IMR-90 (cell line): Measurements from ENCODE around the gene C3orf18. TPM values are rescaled to one million over a fixed set of nuclear protein-coding genes. Genes with fewer than 3 reads are reported as not detected.
A peak's percentile ranks its signal among the peaks of the same experiment; 100 is the strongest.

Experiments
- ATAC-seq: fragments of 200-7000 bp; cut with Tn5 transposase; 2 replicates; pipeline ENCODE4 v1.9.1; 2020; ENCODE audit warnings: low read depth, mild to moderate bottlenecking, moderate library complexity
- BruUV-seq: library from RNA; stranded (reverse); fragments of 400-500 nt; replicated peaks from 2 replicates; lab custom pipeline; 2021; lab: Mats Ljungman, UMichigan
- CTCF ChIA-PET: fragments of 300-600 bp; formaldehyde crosslinking; extraction: SDS; loops from one replicate; lab custom pipeline; 2021; ENCODE audit warnings: antibody characterized with exemption; lab: Yijun Ruan, JAX
- POLR2A ChIA-PET: fragments of 300-600 bp; sonication (Branson Sonifier 250); formaldehyde crosslinking; loops from one replicate; lab custom pipeline; 2022; ENCODE audit warnings: antibody characterized with exemption; ENCODE audit not compliant: unreplicated experiment; lab: Charles Lee
- DNase-seq: peaks from one replicate; pipeline ENCODE4 v3.0.0; 2013
- H2AFZ ChIP-seq: replicated peaks from 2 replicates; pipeline ENCODE3; 2013; ENCODE audit warnings: low read length, mild to moderate bottlenecking; ENCODE audit not compliant: poor library complexity
- H2AK5ac ChIP-seq: 2 replicates; pipeline ENCODE4 v1.6.1; 2013; ENCODE audit warnings: low read depth, low read length, inconsistent platforms
- H2AK9ac ChIP-seq: replicated peaks from 2 replicates; pipeline ENCODE3; 2013; ENCODE audit warnings: mild to moderate bottlenecking, low read depth, low read length, moderate library complexity; ENCODE audit not compliant: poor library complexity
- H2BK120ac ChIP-seq: 2 replicates; pipeline ENCODE4 v1.6.1; 2013; ENCODE audit warnings: low read depth, low read length, inconsistent platforms
- H2BK15ac ChIP-seq: 3 replicates; pipeline ENCODE4 v1.6.1; 2013; ENCODE audit warnings: low read depth, low read length, inconsistent platforms
- H2BK20ac ChIP-seq: 2 replicates; pipeline ENCODE4 v1.6.1; 2013; ENCODE audit warnings: low read depth, mild to moderate bottlenecking, inconsistent platforms, low read length, moderate library complexity
- H2BK5ac ChIP-seq: 2 replicates; pipeline ENCODE4 v1.6.1; 2013; ENCODE audit warnings: mild to moderate bottlenecking, low read depth, low read length, inconsistent platforms; ENCODE audit not compliant: poor library complexity, severe bottlenecking
- H3K14ac ChIP-seq: replicated peaks from 2 replicates; pipeline ENCODE4 v1.6.1; 2013; ENCODE audit warnings: low read depth, low read length, inconsistent platforms
- H3K18ac ChIP-seq: 2 replicates; pipeline ENCODE4 v1.6.1; 2013; ENCODE audit warnings: low read depth, low read length, control low read depth
- H3K23ac ChIP-seq: 2 replicates; pipeline ENCODE4 v1.6.1; 2013; ENCODE audit warnings: low read depth, low read length, inconsistent platforms
- H3K27ac ChIP-seq: 2 replicates; pipeline ENCODE4 v1.5.1; 2013; ENCODE audit warnings: mild to moderate bottlenecking, control low read depth, low read length; ENCODE audit not compliant: insufficient read depth
- H3K27me3 ChIP-seq: 2 replicates; pipeline ENCODE4 v1.6.1; 2013; ENCODE audit warnings: low read length; ENCODE audit not compliant: control insufficient read depth, insufficient read depth
- H3K36me3 ChIP-seq: 2 replicates; pipeline ENCODE4 v1.6.1; 2013; ENCODE audit warnings: low read length, mixed read lengths; ENCODE audit not compliant: control insufficient read depth, insufficient read depth
- H3K4ac ChIP-seq: 2 replicates; pipeline ENCODE4 v1.6.1; 2013; ENCODE audit warnings: low read depth, low read length, inconsistent platforms
- H3K4me1 ChIP-seq: 2 replicates; pipeline ENCODE4 v1.6.1; 2013; ENCODE audit warnings: low read length, mixed read lengths; ENCODE audit not compliant: control insufficient read depth, insufficient read depth
- H3K4me2 ChIP-seq: 2 replicates; pipeline ENCODE4 v1.6.1; 2013; ENCODE audit warnings: low read depth, mild to moderate bottlenecking, control low read depth, low read length, moderate library complexity
- H3K4me3 ChIP-seq: 2 replicates; pipeline ENCODE4 v1.5.1; 2013; ENCODE audit warnings: low read depth, mild to moderate bottlenecking, control low read depth, low read length, moderate library complexity; ENCODE audit not compliant: insufficient read depth
- H3K56ac ChIP-seq: 2 replicates; pipeline ENCODE4 v1.6.1; 2013; ENCODE audit warnings: low read length, inconsistent platforms; ENCODE audit not compliant: insufficient read depth; ENCODE audit errors: extremely low read depth
- H3K79me1 ChIP-seq, 2 experiments: 2 replicates each; pipeline ENCODE4 v1.6.1; 2013; ENCODE audit warnings: low read length in 2 of 2, inconsistent platforms in 1 of 2, low read depth in 1 of 2
- H3K9ac ChIP-seq: 2 replicates; pipeline ENCODE4 v1.6.1; 2013; ENCODE audit warnings: low read depth, low read length, control low read depth
- H3K9me1 ChIP-seq: 2 replicates; pipeline ENCODE4 v1.6.1; 2013; ENCODE audit warnings: low read length, inconsistent platforms; ENCODE audit not compliant: insufficient read depth
- H3K9me3 ChIP-seq: 2 replicates; pipeline ENCODE4 v1.6.1; 2013; ENCODE audit warnings: low read length; ENCODE audit not compliant: control insufficient read depth, insufficient read depth
- H4K20me1 ChIP-seq: 2 replicates; pipeline ENCODE4 v1.6.1; 2013; ENCODE audit warnings: low read length, inconsistent platforms; ENCODE audit not compliant: insufficient read depth
- H4K5ac ChIP-seq: 2 replicates; pipeline ENCODE4 v1.6.1; 2013; ENCODE audit warnings: mild to moderate bottlenecking, low read depth, low read length, control low read depth
- H4K8ac ChIP-seq, 2 experiments: 2 replicates each; pipeline ENCODE4 v1.6.1; 2013; ENCODE audit warnings: low read depth in 2 of 2, low read length in 2 of 2, control low read depth in 1 of 2, inconsistent platforms in 1 of 2
- H4K91ac ChIP-seq: 2 replicates; pipeline ENCODE4 v1.6.1; 2013; ENCODE audit warnings: low read depth, low read length, inconsistent platforms; ENCODE audit not compliant: insufficient read depth
- BHLHE40 ChIP-seq: fragments of 150-350 bp; IDR thresholded peaks from 2 replicates; pipeline ENCODE4 v1.6.1; 2016; ENCODE audit warnings: mild to moderate bottlenecking, low read depth, low read length
- CEBPB ChIP-seq: IDR thresholded peaks from 2 replicates; pipeline ENCODE4 v1.6.1; 2012; ENCODE audit warnings: low read depth, low read length, improper control_type of control experiment
- CHD1 ChIP-seq: IDR thresholded peaks from 2 replicates; pipeline ENCODE4 v1.6.1; 2012; ENCODE audit warnings: low read depth, low read length, improper control_type of control experiment
- FOS ChIP-seq: fragments of 150-350 bp; IDR thresholded peaks from 2 replicates; pipeline ENCODE4 v1.6.1; 2016; ENCODE audit warnings: low read depth, low read length
- MAFK ChIP-seq: IDR thresholded peaks from 2 replicates; pipeline ENCODE4 v1.6.1; 2012; ENCODE audit warnings: low read depth, low read length, improper control_type of control experiment
- MAZ ChIP-seq: IDR thresholded peaks from 2 replicates; pipeline ENCODE4 v1.6.1; 2012; ENCODE audit warnings: low read depth, mild to moderate bottlenecking, low read length, improper control_type of control experiment, moderate library complexity, borderline replicate concordance
- MXI1 ChIP-seq: IDR thresholded peaks from 2 replicates; pipeline ENCODE4 v1.6.1; 2012; ENCODE audit warnings: low read depth, mild to moderate bottlenecking, low read length, moderate library complexity, borderline replicate concordance
- NFE2L2 ChIP-seq: fragments of 150-350 bp; IDR thresholded peaks from 2 replicates; pipeline ENCODE4 v1.6.1; 2016; ENCODE audit warnings: low read depth, mild to moderate bottlenecking, low read length
- POLR2A ChIP-seq: IDR thresholded peaks from 2 replicates; pipeline ENCODE4 v1.6.1; 2012; ENCODE audit warnings: mild to moderate bottlenecking, low read depth, low read length
- RAD21 ChIP-seq: IDR thresholded peaks from 2 replicates; pipeline ENCODE4 v1.6.1; 2012; ENCODE audit warnings: low read length, improper control_type of control experiment
- RFX5 ChIP-seq: IDR thresholded peaks from 2 replicates; pipeline ENCODE4 v1.8.0; 2012; ENCODE audit warnings: low read depth, mild to moderate bottlenecking, low read length, moderate library complexity
- SMC3 ChIP-seq: fragments of 150-350 bp; IDR thresholded peaks from 2 replicates; pipeline ENCODE4 v1.6.1; 2016; ENCODE audit warnings: low read depth, mild to moderate bottlenecking, antibody characterized with exemption, low read length, moderate library complexity
- WGBS, 2 experiments: methylation state at CpG; one replicate each; pipeline versions ENCODE4 v1.1.5 to v1.1.7; 2013; ENCODE audit warnings: missing lambda C conversion rate in 2 of 2; ENCODE audit not compliant: insufficient read length in 1 of 2; ENCODE audit errors: extremely low coverage in 2 of 2; 5-methylcytosine and 5-hydroxymethylcytosine counted together
- dilution Hi-C: fragments of 300-500 bp; cut with HindIII; formaldehyde crosslinking; loops from one replicate; pipeline ENCODE4 v1.14.3; 2018; ENCODE audit warnings: low sequenced_read_pairs; ENCODE audit not compliant: unreplicated experiment
- in situ Hi-C: fragments of 300-500 bp; cut with MboI; formaldehyde crosslinking; loops from 3 replicates; pipeline ENCODE4 v1.14.3; 2019; ENCODE audit warnings: low sequenced_read_pairs, inconsistent platforms, mixed read lengths
- intact Hi-C: fragments of 100-400 bp; cut with micrococcal nuclease; formaldehyde crosslinking; loops from 2 replicates; pipeline ENCODE4 v1.10.0; 2022
- polyA plus RNA-seq, 3 experiments: library from polyadenylated mRNA; depleted of rRNA; stranded (reverse); fragments of >200 nt; gene quantifications; 2 replicates each; pipeline ENCODE4 v1.2.3, GENCODE V29; 2012; ENCODE audit warnings: low replicate concordance in 1 of 3
- total RNA-seq: library from RNA; depleted of rRNA; stranded (reverse); fragments of >200 nt; gene quantifications from 2 replicates; pipeline ENCODE4 v1.2.3, GENCODE V29; 2012
- TF ChIP-seq, protein P1 (sequence below): conservative IDR thresholded peaks from 2 replicates; pipeline ENCODE4 v1.5.1; 2012; ENCODE audit warnings: mild to moderate bottlenecking, low read depth, low read length, improper control_type of control experiment
- TF ChIP-seq, protein P2 (sequence below): fragments of 150-350 bp; IDR thresholded peaks from 2 replicates; pipeline ENCODE4 v1.6.1; 2017; ENCODE audit warnings: mild to moderate bottlenecking, antibody characterized with exemption, low read length, low read depth

C3orf18 gene
- total and polyA plus RNA-seq, 2 of the 4 experiments (the other 2 are of a cell fraction), result 6.8 to 10.6 TPM

DNA sequence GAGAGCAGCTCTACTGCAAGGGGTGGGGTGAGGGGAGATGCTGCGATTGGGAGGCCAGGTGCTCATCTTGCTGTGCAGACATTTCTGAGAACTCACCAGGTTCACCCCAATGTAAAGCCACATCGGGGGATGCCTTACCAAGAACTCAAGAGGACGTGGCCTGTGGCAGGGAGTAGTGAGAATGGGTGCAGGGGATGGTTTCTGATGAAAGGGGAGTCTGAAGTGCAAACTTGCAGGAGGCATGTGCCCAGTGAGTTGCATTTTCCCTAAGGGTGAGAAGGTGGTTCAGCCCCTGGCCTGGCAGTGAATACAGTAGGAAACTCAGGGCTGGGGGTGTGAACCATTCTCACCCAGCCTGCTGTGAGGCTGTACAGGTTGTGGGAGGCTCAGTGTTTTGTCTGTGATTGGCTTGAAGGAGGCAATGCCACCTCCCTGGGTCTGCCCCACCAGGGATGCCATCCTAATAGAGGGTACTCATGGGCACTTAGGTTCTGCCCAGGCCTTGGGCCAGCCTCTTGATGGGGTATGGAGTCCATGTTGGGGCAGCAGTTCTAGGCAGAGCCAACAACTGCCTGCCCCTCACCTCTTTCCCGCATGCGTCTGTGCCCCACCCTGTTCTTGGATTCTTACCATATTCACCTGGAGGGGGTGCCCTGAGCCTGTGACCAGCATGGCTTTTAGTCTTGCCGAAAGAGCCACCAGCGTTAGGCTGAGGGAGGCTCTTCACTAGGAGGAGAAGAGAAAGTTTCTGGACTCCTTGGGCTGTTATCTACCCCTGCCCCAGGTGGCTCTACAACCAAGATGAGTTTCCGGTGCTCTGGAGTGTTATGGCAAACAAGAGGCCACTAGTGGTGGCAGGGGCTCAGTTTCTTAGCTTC, 6.3 kb upstream of the C3orf18 start:
- Histone ChIP-seq H4K8ac (no peak overlapping the region), H3K56ac (no peak overlapping the region), H2AK5ac (no peak overlapping the region), H3K23ac (no peak overlapping the region), H4K5ac (no peak overlapping the region), H4K91ac (no peak overlapping the region), H3K4me1 (no peaks in the 10 kb centered on the region; the same call in 1 of the 2 replicates), H3K18ac (no peak overlapping the region), H3K27ac (no peak overlapping the region), H3K79me1 (peaks cover 13 to 28% of the 10 kb centered on the region in 2 experiments; a peak in 3 of 4 replicates), H2BK15ac (no peak overlapping the region), H3K4ac (no peak overlapping the region), H2BK5ac (no peak overlapping the region), H2BK20ac (no peak overlapping the region), H3K27me3 (no peaks in the 10 kb centered on the region), H2BK120ac (no peak overlapping the region), H4K20me1 (no peaks in the 10 kb centered on the region), H3K9ac (no peak overlapping the region), H3K9me3 (no peaks in the 10 kb centered on the region), H3K14ac (no peak overlapping the region), H2AFZ (peak overlapping the region; percentile 26), H2AK9ac (peak overlapping the region; percentile 19), H3K4me2 (no peak overlapping the region), H3K36me3 (peaks cover 32% of the 10 kb centered on the region; the same call in 1 of the 2 replicates), H3K9me1 (peaks cover 11% of the 10 kb centered on the region; the same call in 1 of the 2 replicates), H3K4me3 (no peak overlapping the region)
- ChIA-PET CTCF (interaction anchor here (2.5 kb wide), 1 partner anchor 39 kb away, joined by 20 read pairs; the partner anchor contains the start of gene CISH), POLR2A (interaction anchor here (0.6 kb wide), 1 partner anchor 193 kb away, joined by 4 read pairs; no protein-coding TSS in a partner anchor)
- WGBS, 2 experiments, result no CpG with 5 or more reads among the region's 8 CpGs
- in situ Hi-C loops, result loop anchor here (5.0 kb wide), 2 partner anchors 38 to 798 kb away; partner anchors contain the start of gene CISH
- ATAC-seq (no peak), DNase-seq (no peak)
- BruUV-seq, result no TSS peak
- intact Hi-C loops, result no loop called here
- dilution Hi-C loops, result no loop called here
- TF ChIP-seq FOS, result no peak
- TF ChIP-seq CEBPB, result no peak
- no peak for TF ChIP-seq RAD21
- TF ChIP-seq BHLHE40, result no peak
- TF ChIP-seq, protein P1, sequence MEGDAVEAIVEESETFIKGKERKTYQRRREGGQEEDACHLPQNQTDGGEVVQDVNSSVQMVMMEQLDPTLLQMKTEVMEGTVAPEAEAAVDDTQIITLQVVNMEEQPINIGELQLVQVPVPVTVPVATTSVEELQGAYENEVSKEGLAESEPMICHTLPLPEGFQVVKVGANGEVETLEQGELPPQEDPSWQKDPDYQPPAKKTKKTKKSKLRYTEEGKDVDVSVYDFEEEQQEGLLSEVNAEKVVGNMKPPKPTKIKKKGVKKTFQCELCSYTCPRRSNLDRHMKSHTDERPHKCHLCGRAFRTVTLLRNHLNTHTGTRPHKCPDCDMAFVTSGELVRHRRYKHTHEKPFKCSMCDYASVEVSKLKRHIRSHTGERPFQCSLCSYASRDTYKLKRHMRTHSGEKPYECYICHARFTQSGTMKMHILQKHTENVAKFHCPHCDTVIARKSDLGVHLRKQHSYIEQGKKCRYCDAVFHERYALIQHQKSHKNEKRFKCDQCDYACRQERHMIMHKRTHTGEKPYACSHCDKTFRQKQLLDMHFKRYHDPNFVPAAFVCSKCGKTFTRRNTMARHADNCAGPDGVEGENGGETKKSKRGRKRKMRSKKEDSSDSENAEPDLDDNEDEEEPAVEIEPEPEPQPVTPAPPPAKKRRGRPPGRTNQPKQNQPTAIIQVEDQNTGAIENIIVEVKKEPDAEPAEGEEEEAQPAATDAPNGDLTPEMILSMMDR, result no peak
- TF ChIP-seq MXI1, result no peak
- TF ChIP-seq RFX5, result no peak
- no peak for TF ChIP-seq CHD1
- TF ChIP-seq MAZ, result no peak
- TF ChIP-seq MAFK, result no peak
- TF ChIP-seq, protein P2, sequence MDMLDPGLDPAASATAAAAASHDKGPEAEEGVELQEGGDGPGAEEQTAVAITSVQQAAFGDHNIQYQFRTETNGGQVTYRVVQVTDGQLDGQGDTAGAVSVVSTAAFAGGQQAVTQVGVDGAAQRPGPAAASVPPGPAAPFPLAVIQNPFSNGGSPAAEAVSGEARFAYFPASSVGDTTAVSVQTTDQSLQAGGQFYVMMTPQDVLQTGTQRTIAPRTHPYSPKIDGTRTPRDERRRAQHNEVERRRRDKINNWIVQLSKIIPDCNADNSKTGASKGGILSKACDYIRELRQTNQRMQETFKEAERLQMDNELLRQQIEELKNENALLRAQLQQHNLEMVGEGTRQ, result no peak
- no peak for TF ChIP-seq POLR2A
- no peak for TF ChIP-seq SMC3
- no peak for TF ChIP-seq NFE2L2
